ENCODE measurements around the gene DNAJC7.

DNAJC7 gene

GRCh38 chr17:41975099-41976083 is 41.8 kb downstream of the DNAJC7 start:
- DNase-seq (ENCODE audit: low read depth) = no peak

DNA sequence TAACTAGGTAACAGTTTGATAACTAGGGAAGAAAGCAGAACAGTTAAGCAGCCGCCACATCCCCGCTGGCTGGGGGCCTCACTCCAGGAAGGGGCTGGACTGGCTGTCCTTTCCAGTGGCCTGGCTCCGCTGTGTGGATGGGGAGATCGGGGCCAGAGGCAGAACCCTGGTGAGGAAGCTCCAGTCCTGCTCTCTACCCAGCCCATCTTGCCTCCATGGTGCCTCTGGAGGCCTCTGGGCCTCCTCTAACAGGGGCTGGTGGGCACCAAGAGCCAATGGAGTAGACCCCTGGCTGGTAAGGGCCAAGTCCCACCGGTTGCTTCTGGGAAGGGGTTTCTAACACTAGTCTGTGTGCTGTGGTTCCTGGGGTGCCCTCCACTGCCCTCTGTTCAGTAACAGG is 42.6 kb downstream of the DNAJC7 start:
- no peak for DNase-seq (ENCODE audit: low read depth)

DNA sequence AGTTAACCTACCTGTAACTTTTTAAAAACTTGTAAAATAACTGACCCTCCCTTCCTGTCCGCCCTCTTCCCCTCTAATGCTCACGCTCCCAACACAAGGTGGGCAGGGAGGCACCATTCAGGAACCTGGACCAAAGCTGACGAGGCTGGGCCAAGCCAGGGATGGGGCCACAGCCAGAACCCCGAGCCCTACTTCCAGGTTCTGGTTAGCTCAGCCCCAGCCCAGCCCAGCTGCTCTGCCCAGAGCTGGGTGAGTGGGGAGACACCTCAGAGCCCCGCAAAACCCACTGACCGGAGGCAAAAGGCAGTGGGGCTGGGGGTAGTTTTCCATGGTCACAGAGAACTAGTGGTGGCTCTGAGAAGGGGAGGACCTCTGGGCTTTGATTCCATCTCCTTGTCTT is 43.2 kb downstream of the DNAJC7 start:
- DNase-seq (ENCODE audit: low read depth) = no peak

DNA sequence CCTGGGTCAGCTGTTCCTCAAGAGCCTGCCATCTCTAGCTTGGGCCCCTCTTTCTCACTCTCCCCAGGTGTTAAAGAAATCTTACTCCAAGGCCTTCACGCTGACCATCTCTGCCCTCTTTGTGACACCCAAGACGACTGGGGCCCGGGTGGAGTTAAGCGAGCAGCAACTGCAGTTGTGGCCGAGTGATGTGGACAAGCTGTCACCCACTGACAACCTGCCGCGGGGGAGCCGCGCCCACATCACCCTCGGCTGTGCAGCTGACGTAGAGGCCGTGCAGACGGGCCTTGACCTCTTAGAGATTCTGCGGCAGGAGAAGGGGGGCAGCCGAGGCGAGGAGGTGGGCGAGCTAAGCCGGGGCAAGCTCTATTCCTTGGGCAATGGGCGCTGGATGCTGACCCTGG is 43.8 kb downstream of the DNAJC7 start:
- DNase-seq (ENCODE audit: low read depth) = no peak

DNA sequence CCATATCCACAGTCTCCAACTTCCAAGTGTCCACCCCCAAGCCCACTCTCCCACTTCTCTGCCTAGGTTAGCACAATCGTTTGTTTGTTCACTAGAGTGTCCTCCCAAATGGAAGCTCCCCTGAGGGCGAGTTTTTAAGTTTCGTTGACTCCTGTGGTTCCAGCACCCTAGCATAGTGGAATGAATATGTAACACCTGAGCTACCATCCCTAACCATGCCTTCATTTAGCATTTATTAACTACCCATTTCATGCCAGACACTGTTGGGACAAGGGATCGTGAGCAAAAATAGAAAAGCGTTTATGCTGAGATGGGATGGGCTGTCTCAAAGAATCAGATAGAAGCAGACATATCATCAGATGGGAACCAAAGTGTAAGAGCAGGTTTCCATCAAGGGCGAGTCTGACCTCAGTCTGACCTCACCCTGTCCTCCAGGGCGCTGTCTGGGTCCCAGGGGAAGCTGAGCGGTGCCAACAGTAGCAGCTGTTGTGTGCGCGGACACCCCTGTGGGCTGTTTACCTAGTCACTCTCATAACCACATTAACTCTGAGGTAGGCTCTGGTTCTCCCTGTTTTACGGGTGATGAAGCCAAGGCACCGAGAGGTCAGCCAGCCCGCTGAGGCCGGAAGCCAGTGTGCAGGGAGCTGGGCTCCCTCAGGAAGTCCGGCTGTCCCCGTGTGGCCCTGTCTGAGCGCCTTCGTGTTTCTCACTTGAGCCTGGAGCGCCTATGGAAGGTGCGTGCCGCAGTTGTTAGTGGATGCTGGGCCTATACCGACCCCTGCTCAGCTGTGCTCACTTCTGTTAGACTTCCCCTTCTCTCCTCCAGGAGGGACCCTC is 44.5 kb downstream of the DNAJC7 start:
- no peak for DNase-seq (ENCODE audit: low read depth)

DNA sequence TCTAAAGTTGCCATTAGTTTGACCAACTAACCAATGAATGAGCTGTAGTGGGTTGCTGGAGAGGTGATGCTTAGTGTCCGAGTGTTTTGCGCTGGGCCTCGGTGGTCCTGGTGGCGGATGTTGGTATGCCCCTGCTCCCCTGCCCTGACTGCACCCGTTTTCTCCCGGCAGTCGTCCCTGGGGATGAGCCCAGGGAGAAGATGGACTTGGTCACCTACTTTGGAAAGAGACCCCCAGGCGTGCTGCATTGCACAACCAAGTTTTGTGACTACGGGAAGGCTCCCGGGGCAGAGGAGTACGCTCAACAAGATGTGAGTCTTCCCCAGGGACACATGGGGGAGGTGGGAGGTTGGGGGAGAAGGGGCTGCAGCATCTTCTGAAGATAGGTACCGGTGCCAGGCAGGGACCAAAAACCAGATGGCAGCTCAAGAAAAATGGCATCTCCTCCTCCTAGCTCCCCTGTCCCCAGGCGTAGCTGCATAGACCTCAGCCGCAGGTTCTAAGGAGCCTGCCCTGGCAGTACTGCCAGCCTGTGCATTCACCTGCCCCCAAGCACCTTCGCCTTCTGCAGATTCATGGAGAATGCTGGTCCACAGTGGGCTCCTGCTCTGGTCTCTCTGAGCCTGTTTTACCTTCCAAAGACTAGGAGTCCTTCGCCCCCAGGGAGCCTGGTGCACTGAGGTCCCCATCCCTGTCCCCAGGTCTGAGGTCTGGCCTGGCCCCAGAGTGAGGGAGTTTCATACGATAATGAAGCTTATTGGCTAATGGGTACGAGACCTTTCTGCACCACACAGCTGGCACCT is 45.3 kb downstream of the DNAJC7 start:
- no peak for DNase-seq (ENCODE audit: low read depth)

- no peak for DNase-seq (ENCODE audit: low read depth)
Measured at GRCh38 chr17:41970901-41971331, 46.3 kb downstream of the DNAJC7 start.

- DNase-seq (ENCODE audit: low read depth) = no peak
Measured at GRCh38 chr17:41968676-41969075, 48.6 kb downstream of the DNAJC7 start.

DNA sequence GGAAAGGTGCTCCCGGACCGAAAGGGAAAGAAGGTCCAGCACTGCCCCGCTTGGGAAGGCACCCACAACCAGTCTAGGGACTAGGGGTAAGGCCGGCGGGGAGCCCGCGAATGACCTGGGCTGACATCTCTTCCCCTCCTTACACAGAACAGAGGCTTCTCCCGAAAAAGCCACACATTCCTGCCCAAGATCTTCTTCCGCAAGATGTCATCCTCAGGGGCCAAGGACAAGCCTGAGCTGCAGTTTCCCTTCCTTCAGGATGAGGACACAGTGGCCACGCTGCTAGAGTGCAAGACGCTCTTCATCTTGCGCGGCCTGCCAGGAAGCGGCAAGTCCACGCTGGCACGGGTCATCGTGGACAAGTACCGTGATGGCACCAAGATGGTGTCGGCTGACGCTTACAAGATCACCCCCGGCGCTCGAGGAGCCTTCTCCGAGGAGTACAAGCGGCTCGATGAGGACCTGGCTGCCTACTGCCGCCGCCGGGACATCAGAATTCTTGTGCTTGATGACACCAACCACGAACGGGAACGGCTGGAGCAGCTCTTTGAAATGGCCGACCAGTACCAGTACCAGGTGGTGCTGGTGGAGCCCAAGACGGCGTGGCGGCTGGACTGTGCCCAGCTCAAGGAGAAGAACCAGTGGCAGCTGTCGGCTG is 49.2 kb downstream of the DNAJC7 start:
- DNase-seq (ENCODE audit: low read depth) = no peak

DNA sequence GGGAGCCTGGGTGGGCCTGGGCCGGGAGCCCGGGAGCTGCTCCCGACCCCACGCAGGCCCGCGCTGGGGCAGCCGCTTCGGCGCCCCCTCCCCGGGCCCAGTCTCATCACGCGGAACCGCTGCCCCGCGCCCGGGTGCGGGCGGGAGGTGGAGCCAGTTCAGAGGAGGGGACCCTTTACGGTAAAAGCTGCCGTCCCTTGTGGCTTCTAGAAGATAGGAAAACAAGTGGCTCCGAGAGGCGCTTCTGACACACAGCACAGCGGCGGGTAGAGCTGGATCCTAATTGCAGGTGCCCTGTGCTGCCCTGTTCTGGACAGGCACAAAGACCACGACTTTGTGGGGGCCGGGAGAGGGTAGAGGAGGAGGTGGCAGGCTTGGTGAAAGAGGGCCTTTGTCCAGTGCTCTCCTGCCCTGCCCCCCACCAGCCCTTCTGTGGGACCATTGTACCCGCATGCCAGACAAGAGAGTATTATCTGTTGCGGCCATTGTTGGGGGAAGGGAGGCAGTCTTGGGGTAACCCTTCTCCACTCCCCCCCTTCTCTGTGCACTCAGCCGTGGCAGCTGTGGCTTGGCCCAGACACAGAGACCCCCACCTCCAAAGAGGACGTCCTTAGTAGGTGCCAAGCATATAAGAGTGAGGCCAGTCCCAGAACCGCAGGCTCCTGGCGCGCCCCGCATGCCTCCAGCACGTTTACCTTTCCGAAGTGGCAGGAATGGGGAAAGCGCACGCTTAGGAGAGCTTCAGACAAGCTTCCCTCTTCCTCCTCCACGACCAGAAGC is 49.9 kb downstream of the DNAJC7 start:
- peak; percentile 14 for DNase-seq (ENCODE audit: low read depth)

DNA sequence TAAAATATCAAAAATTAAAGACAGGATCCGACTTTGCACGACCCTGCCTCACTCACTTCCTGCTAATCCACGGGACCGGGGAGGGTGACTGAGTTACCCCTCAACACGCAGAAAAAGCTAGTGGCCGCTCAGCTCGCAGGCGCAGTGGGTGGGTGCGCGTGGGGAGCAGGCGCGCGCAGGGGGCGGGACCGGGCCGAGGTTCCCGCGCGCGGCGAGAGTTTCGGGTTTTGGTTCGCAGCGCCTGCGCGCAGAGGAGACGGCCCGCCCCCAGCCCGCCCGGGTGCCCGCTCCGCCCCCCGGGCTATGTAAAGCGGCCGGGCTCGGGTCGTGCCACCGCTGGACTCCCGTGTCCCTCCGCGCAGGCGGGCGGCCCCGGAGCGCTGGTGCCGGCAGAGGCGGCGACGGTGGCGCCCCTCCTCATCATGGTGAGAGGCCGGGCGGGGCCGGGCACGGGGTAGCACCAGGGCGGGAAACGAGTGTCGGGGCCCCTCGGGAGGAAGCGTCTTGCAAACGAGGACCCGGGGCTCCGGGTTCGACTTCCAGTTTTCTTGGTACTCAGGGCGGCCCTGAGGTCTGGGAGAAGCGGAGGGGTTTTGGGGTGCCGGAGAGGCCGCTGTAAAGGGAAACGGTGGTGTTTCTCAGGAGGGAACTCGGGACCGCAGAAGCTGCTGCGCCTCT is 50.6 kb downstream of the DNAJC7 start, which contains the start of gene CNP:
Gene CNP, plus strand, starts transcription at position 333 of the 678 bp plus-strand sequence. Its CDS starts 90 bp downstream, at position 423.
- peak; percentile 86 for DNase-seq (ENCODE audit: low read depth)

GRCh38 chr17:41965694-41966462 is 51.4 kb downstream of the DNAJC7 start:
- DNase-seq (ENCODE audit: low read depth) = peak; percentile 69

DNA sequence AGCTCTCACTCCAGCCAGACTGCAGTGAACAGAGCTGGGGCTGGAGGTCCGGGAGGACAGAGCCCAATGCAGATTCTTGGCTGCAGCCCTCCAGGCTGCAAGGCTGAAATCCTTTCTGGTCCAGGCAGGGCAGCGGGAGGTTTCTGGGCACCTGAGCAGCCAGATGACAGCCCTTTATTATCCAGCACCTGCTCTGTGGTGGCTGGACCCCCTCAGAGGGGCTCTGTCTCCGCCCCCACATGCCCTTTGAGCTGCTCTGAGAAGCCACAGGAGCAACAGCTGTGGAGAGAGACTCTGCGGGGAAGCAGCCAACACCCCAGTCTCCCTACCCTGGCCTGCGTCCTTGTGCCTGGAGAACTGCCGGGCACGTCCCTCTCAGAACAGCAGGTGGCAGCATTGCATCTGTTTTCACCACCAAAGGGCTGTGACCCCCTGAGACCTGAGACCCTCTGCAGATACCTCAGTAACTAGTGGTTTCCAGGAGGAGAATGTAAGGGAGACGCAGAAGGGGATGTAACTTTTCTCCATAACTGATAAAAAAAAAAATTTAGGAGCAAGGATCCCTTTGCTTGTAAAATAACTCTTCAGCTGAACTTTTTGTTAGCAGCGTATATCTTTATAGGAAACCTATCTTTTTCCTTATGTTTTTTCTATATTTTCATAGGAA is 54.3 kb downstream of the DNAJC7 start:
- DNase-seq (ENCODE audit: low read depth) = peak; percentile 64

DNA sequence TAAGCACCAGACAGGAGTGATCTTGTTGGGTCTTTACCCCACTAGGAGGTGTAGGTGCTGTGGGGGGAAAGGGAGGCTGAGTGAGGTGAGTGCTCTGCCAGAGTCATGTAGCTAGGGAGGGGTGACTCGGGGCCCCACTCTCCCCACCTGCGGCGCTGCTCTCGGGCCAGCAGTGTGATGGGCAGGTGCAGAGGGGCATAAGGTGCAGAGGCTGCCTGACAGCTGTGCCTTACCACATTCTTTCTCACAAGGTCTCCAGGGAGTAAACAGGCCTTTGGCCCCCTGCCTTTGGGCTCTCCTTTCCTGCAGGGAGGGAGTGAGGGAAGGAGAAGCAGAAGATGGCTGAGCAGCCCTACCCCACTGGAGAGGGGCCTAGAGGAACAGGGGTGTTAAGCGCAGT is 55.1 kb downstream of the DNAJC7 start:
- DNase-seq (ENCODE audit: low read depth) = no peak

DNA sequence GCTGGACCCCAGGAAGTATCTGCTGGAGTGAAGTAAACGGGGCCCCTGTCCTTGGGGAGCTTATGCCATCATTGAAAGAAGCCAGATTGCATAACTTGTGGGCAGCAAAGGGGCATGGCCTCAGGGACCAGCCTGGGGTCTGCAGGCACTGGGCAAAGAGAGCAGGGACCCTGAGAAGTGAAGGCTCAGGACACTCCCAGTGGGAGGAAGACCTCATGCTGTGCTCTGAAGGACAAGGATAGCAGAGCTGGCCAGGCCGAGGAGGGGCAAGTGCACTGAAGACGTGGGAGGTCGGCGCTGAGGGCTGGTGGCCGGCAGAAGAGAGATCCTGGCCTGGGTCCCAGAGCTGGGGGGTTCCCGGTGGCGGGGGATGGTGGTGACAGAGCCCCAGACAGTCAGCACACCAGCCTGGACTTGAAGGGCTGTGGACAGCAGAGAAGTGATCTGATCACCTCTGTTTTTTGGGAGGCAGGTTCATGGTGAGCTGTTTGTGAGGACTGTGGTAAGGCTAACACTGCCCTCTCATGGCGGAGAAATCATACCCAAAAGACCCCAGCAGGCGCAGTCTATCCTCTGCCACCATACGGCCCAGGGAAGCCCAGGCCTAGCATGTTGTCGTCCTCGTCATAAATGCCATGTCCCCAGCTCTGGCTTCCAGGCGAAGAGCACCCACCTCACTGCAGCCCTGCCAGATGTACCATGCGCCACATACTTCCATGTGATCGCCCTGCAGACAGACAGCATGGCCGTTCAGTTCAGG is 57.7 kb downstream of the DNAJC7 start:
- DNase-seq (ENCODE audit: low read depth) = no peak

DNA sequence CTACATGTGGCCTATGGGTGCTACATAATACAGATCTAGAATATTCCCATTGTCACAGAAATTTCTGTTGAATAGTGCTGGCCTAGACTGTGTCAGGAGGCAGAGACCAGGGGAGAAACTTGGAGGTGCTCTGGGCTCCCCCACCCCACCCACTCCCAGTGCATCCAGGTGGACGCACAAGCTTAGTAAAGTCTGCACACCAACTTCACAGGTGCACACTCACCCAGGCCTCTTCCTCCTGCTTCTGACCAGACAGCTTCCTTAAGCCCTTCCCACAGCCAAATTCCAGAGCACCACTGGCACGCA is 58.3 kb downstream of the DNAJC7 start:
- DNase-seq (ENCODE audit: low read depth) = no peak

DNA sequence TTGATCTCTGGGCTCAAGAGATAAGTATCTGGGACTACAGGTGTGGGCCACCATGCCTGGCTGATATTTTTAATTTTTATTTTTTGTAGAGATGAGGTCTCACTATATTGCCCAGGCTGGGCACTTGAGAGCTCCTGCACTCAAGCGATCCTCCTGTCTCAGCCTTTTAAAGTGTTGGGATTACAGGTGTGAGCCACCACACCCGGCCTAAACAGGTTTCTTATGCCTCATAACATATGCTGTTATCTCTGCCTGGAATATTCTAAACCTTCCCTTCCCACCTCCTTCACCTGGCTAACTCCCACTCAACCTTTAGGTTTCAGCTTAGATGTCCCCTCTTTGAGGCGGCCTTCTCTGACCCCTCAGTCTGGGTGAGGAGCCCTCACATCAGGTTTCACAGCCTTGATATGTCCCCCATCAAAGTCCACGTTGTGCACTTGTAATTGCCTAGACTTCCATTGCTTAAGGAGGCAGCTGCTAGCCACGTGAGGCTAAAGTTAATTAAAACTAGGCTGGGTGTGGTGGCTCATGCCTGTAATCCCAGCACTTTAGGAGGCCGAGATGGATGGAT is 59.3 kb downstream of the DNAJC7 start:
- no peak for DNase-seq (ENCODE audit: low read depth)
